GM12874 (cell line): ENCODE data around the gene WDFY4.

Experiments used
- CTCF ChIP-seq: IDR thresholded peaks from 2 replicates; pipeline ENCODE4 v1.5.1; 2011; ENCODE audit warnings: low read depth, mild to moderate bottlenecking, control low read depth, low read length, moderate library complexity; ENCODE audit not compliant: insufficient read depth

Gene WDFY4

GRCh38 chr10:48818861-48819520 lies 134.3 kb downstream of the WDFY4 start:
- TF ChIP-seq CTCF, result no peak

- no peak for TF ChIP-seq CTCF
These were observed 135.1 kb downstream of the WDFY4 start for GRCh38 chr10:48819783-48820182.

- TF ChIP-seq CTCF, result no peak
These were observed 135.6 kb downstream of the WDFY4 start for GRCh38 chr10:48820231-48820630.

GRCh38 chr10:48820699-48821098 lies 136.0 kb downstream of the WDFY4 start:
- no peak for TF ChIP-seq CTCF

- TF ChIP-seq CTCF, result no peak
These were observed 136.4 kb downstream of the WDFY4 start for GRCh38 chr10:48821111-48821510.

GRCh38 chr10:48821692-48822091 lies 137.0 kb downstream of the WDFY4 start:
- TF ChIP-seq CTCF, result no peak

- no peak for TF ChIP-seq CTCF
These were observed 149.0 kb downstream of the WDFY4 start for GRCh38 chr10:48833674-48834073.
